IPS-15b (cell line): ENCODE results near the gene PTPRT.

Experiments
- H3K27me3 ChIP-seq: one replicate; pipeline ENCODE4 v1.6.1; 2013; ENCODE audit warnings: low read length; ENCODE audit not compliant: control insufficient read depth, insufficient read depth
- H3K36me3 ChIP-seq: one replicate; pipeline ENCODE4 v1.6.1; 2013; ENCODE audit warnings: low read length; ENCODE audit not compliant: control insufficient read depth, insufficient read depth
- H3K4me1 ChIP-seq: one replicate; pipeline ENCODE4 v1.6.1; 2013; ENCODE audit warnings: mild to moderate bottlenecking, low read length; ENCODE audit not compliant: control insufficient read depth, insufficient read depth
- H3K4me3 ChIP-seq: one replicate; pipeline ENCODE4 v1.5.1; 2013; ENCODE audit warnings: low read depth, low read length
- H3K9ac ChIP-seq: one replicate; pipeline ENCODE4 v1.6.1; 2013; ENCODE audit warnings: low read depth, mild to moderate bottlenecking, low read length
- H3K9me3 ChIP-seq: one replicate; pipeline ENCODE4 v1.6.1; 2013; ENCODE audit warnings: mild to moderate bottlenecking, low read length; ENCODE audit not compliant: control insufficient read depth, insufficient read depth

PTPRT gene

DNA sequence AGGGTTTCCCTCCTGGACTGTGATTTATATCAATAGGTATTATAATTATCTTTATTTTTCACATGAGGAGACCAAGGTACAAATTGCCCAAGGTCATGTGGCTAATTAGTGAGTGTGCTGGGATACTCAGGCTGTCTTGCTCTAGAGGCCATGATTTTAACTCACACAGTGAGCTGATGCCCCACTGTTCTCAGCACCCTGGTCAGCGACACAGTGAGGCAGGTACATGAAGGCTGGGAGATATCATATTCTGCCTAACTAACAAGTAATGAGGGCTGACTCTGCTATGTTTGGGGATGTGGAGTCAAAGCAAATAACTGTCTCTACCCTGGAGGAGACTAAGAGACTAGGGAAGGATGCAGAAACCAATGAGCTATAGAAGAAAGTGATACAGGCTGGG, 501.1 kb downstream of the PTPRT start:
- no peaks in the 10 kb centered on the region for H3K9me3 ChIP-seq
- no peak overlapping the region for H3K9ac ChIP-seq

DNA sequence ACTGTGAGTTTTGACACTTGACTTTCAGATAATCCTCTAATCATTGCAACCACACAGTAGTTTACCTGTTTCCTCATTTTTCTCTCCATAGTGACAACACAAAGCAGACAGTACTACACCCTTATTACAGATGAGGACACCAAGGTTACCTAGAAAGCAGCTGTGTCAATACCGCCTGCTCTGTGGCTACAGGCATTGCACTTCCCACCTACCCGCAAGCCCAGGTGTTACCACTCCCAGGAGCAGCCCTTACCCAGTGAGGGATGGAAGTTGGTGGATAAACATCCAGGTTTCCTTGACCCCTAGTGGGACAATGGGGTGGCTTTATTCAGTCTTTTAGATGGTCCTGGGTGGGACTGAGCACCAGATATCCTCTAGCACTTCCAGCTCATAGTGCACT, 503.6 kb downstream of the PTPRT start:
- no peaks in the 10 kb centered on the region for H3K9me3 ChIP-seq
- H3K36me3 ChIP-seq: no peaks in the 10 kb centered on the region
- no peak overlapping the region for H3K9ac ChIP-seq
- no peaks in the 10 kb centered on the region for H3K27me3 ChIP-seq
- no peak overlapping the region for H3K4me3 ChIP-seq
- H3K4me1 ChIP-seq: no peaks in the 10 kb centered on the region

More for the DNA sequence above, 501.1 kb downstream of the PTPRT start:
- H3K4me1 ChIP-seq: no peaks in the 10 kb centered on the region
- no peaks in the 10 kb centered on the region for H3K27me3 ChIP-seq
- H3K4me3 ChIP-seq: no peak overlapping the region
- no peaks in the 10 kb centered on the region for H3K36me3 ChIP-seq

DNA sequence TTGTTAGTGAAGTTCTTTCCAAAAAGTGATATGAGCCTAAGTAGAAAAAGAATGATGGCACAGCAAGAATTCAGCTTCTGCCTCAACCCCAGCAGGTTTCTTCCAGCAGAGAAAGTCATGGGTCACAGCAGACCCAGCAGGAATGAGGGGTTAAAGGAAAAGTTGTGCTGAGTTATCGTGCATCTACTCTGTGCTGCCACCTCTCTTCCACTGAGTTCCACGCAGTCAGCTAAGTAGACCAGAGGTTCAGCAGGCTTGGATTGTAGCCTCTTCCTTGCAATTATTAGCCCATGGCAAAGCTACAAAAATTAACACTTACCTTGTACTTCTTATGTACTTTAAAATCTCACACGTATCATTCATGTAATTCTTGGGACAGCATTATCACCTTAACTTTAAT, 510.8 kb downstream of the PTPRT start:
- H3K36me3 ChIP-seq: no peaks in the 10 kb centered on the region
- no peaks in the 10 kb centered on the region for H3K4me1 ChIP-seq
- no peaks in the 10 kb centered on the region for H3K27me3 ChIP-seq
- no peaks in the 10 kb centered on the region for H3K9me3 ChIP-seq
- H3K9ac ChIP-seq: no peak overlapping the region
- H3K4me3 ChIP-seq: no peak overlapping the region

DNA sequence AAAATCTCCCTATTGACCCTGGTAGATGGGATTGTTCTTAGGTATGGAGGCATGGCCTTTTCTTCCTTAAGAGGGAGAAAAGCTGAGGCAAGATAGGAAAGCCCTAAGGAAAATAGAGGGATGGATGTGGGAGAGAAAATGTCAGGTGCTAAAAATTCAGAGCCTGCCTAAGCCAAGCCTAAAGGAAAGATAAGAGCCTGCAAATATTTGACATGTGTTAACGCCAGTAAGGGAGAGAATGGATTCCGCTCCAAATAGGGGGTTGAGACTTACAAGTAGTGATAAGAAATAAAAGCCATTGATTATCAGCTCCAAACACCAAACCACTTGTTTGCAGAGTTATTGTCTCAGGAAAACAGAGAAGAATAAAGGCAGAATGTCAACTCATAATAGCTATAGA, 533.6 kb downstream of the PTPRT start:
- no peaks in the 10 kb centered on the region for H3K4me1 ChIP-seq
- no peak overlapping the region for H3K4me3 ChIP-seq
- no peaks in the 10 kb centered on the region for H3K36me3 ChIP-seq
- no peak overlapping the region for H3K9ac ChIP-seq
- no peaks in the 10 kb centered on the region for H3K27me3 ChIP-seq
- no peaks in the 10 kb centered on the region for H3K9me3 ChIP-seq

DNA sequence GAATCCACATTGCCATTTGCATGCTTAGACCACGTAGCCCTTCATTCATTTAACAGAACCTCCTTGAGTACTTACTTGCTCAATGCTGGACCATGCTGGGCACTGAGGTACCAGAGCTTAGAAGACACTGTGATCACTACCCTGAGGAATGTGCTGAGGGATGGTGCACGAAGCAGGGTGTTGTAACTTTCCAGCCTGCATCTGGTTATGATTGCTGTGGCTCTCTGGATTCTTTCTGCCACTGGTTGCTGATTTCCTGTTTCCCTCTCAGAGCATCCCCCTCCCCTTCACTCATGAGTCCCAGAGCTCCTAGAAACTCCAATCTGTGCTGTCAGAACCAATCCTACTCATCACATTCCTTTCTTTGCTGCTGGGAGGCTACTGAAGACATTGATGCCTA, 537.4 kb downstream of the PTPRT start:
- Histone ChIP-seq H3K9me3 (no peaks in the 10 kb centered on the region), H3K9ac (no peak overlapping the region), H3K4me1 (no peaks in the 10 kb centered on the region), H3K36me3 (no peaks in the 10 kb centered on the region), H3K27me3 (no peaks in the 10 kb centered on the region), H3K4me3 (no peak overlapping the region)

DNA sequence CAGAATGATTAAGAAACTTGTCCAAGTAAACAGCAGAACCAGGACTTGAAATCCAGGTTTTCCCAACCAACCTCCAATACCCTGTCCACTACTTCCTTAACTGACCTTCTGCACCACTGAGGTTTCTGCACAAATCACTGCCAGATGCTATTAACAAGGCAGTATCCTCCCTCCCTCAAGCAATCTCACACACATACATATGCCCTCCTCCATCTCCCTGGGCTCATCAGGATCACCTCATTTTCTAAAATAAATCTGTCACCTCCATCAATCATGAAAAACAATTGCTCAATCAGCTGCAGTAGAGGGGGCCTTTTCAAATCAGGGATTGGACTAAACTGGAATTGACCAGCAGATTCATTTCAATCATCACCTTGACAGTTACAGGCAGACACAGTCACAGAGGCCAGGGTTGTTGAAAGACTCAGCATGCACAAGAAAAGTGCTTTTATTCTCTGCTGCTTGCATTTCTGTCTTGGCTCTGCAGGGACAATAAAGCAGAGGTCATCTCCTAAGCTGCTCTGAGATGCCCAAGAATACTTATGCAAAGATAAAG, 539.4 kb downstream of the PTPRT start:
- Histone ChIP-seq H3K36me3 (no peaks in the 10 kb centered on the region), H3K27me3 (no peaks in the 10 kb centered on the region), H3K9ac (no peak overlapping the region), H3K4me3 (no peak overlapping the region), H3K4me1 (no peaks in the 10 kb centered on the region), H3K9me3 (no peaks in the 10 kb centered on the region)

DNA sequence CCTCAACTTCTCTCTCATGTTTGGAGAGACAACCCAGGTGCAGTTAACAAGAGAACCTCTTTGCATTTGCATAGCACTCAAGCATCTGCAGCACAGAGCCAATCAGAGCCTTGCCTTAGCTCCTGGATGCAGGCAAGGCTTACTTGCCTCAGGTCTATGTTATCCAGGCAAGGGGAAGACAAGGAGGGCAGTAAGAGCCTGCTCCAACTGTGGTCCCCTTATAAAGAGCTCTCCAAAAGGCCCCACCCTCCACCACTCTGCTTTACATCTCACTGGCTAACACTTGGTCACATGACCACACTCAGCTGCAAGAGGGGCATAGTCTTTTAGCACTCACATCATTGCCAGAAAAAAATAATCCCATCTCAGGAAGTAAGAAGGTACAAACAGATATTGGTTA, 540.0 kb downstream of the PTPRT start:
- Histone ChIP-seq H3K36me3 (no peaks in the 10 kb centered on the region), H3K9me3 (no peaks in the 10 kb centered on the region), H3K4me3 (no peak overlapping the region), H3K27me3 (no peaks in the 10 kb centered on the region), H3K9ac (no peak overlapping the region), H3K4me1 (no peaks in the 10 kb centered on the region)

DNA sequence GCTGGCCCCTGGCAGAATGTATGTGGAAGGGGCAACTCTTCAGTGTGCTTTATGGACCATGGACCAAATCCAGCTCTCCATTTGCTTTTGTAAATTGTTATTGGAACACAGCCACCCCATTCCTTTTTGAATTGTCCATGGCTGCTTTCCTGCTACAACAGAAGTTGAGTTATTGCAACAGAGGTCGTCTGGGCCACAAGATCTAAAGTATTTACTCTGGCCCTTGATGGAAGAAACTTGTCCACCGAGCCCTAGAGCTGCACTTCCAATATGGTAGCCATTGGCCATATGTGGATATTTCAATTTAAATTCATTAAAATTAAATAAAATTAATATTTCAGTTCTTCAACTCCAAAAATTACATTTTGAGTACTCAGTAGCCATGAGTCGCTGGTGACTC, 543.5 kb downstream of the PTPRT start:
- Histone ChIP-seq H3K27me3 (no peaks in the 10 kb centered on the region), H3K4me1 (no peaks in the 10 kb centered on the region), H3K4me3 (no peak overlapping the region), H3K36me3 (no peaks in the 10 kb centered on the region), H3K9me3 (no peaks in the 10 kb centered on the region), H3K9ac (no peak overlapping the region)

DNA sequence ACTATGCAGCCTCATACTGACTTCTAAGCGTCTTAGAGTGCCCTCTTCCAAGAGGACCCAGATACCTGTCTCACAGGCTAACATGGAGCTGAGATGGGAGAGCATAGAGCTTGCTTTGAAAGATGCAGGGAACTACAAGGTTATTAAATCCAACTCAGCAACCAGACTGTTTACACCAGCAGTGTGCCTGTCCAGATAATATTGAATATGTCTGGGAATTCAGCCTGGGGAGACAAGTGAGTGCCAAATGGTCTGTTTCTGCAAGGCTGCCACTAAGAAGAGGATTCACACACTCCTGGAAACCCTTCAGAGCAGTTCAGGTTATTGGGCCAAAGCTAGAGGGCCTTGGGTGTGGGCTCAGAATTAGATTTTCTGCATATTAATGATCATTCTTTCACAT, 547.8 kb downstream of the PTPRT start:
- Histone ChIP-seq H3K4me3 (no peak overlapping the region), H3K27me3 (no peaks in the 10 kb centered on the region), H3K36me3 (no peaks in the 10 kb centered on the region), H3K9me3 (no peaks in the 10 kb centered on the region), H3K4me1 (no peaks in the 10 kb centered on the region), H3K9ac (no peak overlapping the region)

DNA sequence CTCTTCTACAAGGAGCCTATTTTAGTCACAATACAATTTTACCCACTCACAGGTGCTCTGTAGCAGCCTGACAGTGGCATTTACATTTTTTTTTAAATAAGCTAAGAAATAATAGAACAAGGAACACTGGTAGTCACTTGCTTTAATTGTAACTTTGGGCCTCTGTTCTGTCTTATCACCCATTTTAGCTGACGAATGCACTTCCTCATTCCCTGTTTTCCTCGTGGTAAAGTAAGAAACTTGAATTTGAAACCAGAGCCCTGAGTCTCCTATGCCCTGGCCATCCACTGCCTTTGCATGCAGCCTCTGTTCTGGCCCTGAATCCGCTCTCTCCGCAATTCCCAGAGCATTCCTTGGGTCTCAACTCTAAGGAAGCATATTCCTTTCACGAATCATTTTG, 550.6 kb downstream of the PTPRT start:
- no peaks in the 10 kb centered on the region for H3K27me3 ChIP-seq
- no peaks in the 10 kb centered on the region for H3K9me3 ChIP-seq
- no peak overlapping the region for H3K4me3 ChIP-seq
- H3K9ac ChIP-seq: no peak overlapping the region
- no peaks in the 10 kb centered on the region for H3K4me1 ChIP-seq
- no peaks in the 10 kb centered on the region for H3K36me3 ChIP-seq

DNA sequence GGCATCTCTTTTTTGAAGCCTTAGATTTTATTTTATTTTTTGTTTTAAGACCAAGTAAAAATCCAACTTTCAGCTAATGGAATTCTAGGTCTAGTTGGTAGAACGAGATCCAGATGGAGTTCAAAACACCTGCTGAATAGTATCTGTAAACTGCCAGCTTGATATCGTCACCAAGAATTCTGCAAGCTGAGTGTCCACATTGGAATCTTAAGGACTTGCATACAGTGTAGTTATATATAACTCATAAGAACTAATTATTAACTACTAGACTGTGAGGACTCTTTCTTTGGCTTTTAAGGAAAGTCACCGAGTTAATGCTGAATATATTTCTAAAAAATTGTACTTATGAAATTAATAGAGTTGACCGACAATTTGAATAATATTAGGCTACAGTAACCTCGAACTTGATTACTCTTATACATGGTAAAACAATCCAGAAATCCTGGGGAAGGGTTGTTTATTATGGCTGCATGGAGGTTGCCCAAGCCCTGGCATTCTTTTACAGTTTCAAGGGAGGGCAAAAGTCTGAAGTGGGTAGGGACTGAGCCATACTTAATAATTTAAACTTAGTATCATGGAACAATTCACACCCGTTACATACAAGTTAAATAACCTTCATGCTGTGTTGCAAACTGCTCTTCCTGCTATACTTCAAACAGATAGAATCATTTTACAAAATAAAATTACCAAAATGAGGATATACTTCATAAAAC, 553.9 kb downstream of the PTPRT start:
- no peak overlapping the region for H3K4me3 ChIP-seq
- H3K9ac ChIP-seq: no peak overlapping the region
- no peaks in the 10 kb centered on the region for H3K36me3 ChIP-seq
- H3K4me1 ChIP-seq: no peaks in the 10 kb centered on the region
- no peaks in the 10 kb centered on the region for H3K27me3 ChIP-seq
- no peaks in the 10 kb centered on the region for H3K9me3 ChIP-seq

DNA sequence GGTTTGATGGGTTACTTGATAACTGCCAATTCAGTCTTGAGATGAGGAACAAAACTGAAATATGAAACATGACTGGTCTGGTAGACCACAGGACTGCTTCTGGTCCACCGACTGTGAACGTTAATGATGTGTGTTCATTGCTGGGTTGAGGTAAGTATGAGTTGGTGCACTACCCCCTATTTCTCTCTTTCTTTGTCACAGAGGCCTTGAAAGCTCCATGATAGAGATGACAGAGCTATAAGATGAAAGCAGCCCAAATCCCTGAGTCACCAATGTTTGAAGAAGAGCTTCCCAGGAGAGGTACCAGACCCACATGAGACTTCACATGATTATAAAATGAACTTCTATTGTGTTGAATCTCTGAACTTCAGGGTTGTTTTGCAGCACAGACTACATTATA, 555.5 kb downstream of the PTPRT start:
- Histone ChIP-seq H3K4me3 (no peak overlapping the region), H3K27me3 (no peaks in the 10 kb centered on the region), H3K4me1 (no peaks in the 10 kb centered on the region), H3K9me3 (no peaks in the 10 kb centered on the region), H3K9ac (no peak overlapping the region), H3K36me3 (no peaks in the 10 kb centered on the region)
